CD14-positive monocyte (primary cell): Measurements from ENCODE around the gene VPS16. TPM values are rescaled to one million over a fixed set of nuclear protein-coding genes. Genes with fewer than 3 reads are reported as not detected.
"Not testable (repeated sequence)": the region's sequence is repeated elsewhere in the genome, so short reads cannot be mapped to it uniquely, and the experiment has no call there.

Experiments used
- DNase-seq, 3 donors: peaks; one replicate each; pipeline ENCODE4 v3.0.0-alpha.2; 2011 to 2022
- H2AFZ ChIP-seq: 2 replicates; pipeline ENCODE4 v1.6.0; 2012; ENCODE audit warnings: mild to moderate bottlenecking, low read depth, low read length, inconsistent platforms; ENCODE audit not compliant: insufficient read depth, poor library complexity, severe bottlenecking
- H3K27ac ChIP-seq, 2 donors: 1 replicate in 1 of 2; 2 replicates in 1 of 2; pipeline ENCODE4 v1.5.1; 2012 to 2013; ENCODE audit warnings: low read length in 2 of 2, control low read depth in 1 of 2, inconsistent platforms in 1 of 2, low read depth in 1 of 2, mild to moderate bottlenecking in 1 of 2
- H3K27me3 ChIP-seq, 2 donors: one replicate each; pipeline versions ENCODE4 v1.6.0 to v1.6.1; 2011 to 2013; ENCODE audit warnings: low read length in 2 of 2; ENCODE audit not compliant: control insufficient read depth in 2 of 2, insufficient read depth in 2 of 2
- H3K36me3 ChIP-seq, 2 donors: replicated peaks in 1 of 2; 1 replicate in 1 of 2; 2 replicates in 1 of 2; pipeline versions ENCODE4 v1.5.1 to v1.6.1; 2012 to 2013; ENCODE audit warnings: low read length in 2 of 2, control low read depth in 1 of 2, inconsistent platforms in 1 of 2, mild to moderate bottlenecking in 1 of 2; ENCODE audit not compliant: insufficient read depth in 2 of 2, control insufficient read depth in 1 of 2
- H3K4me1 ChIP-seq, 2 donors: 1 replicate in 1 of 2; 2 replicates in 1 of 2; pipeline versions ENCODE4 v1.5.1 to v1.6.1; 2012 to 2013; ENCODE audit warnings: low read length in 2 of 2, control low read depth in 1 of 2, inconsistent platforms in 1 of 2, mild to moderate bottlenecking in 1 of 2, moderate library complexity in 1 of 2; ENCODE audit not compliant: insufficient read depth in 2 of 2, control insufficient read depth in 1 of 2
- H3K4me2 ChIP-seq: replicated peaks from 2 replicates; pipeline ENCODE3; 2012; ENCODE audit warnings: low read length, moderate library complexity, mild to moderate bottlenecking; ENCODE audit not compliant: poor library complexity, severe bottlenecking; ENCODE audit errors: extremely low read depth
- H3K4me3 ChIP-seq, 3 experiments: fragments of 200-600 bp in 1 of 3; sonication (generic) in 1 of 3; replicated peaks in 1 of 3; 1 replicate in 2 of 3; 2 replicates in 1 of 3; pipeline ENCODE4 v1.5.1; 2011 to 2013; ENCODE audit warnings: low read length in 3 of 3, mild to moderate bottlenecking in 3 of 3, control low read depth in 2 of 3, low read depth in 2 of 3, inconsistent platforms in 1 of 3, moderate library complexity in 1 of 3
- H3K79me2 ChIP-seq: 2 replicates; pipeline ENCODE4 v1.6.0; 2012; ENCODE audit warnings: mild to moderate bottlenecking, control low read depth, inconsistent platforms, low read length, moderate library complexity; ENCODE audit not compliant: insufficient read depth
- H3K9ac ChIP-seq: 2 replicates; pipeline ENCODE4 v1.6.0; 2017; ENCODE audit warnings: low read length, mild to moderate bottlenecking; ENCODE audit not compliant: insufficient read depth, poor library complexity, severe bottlenecking
- H3K9me3 ChIP-seq, 2 donors: replicated peaks in 1 of 2; 1 replicate in 1 of 2; 2 replicates in 1 of 2; pipeline versions ENCODE4 v1.5.1 to v1.6.1; 2012 to 2013; ENCODE audit warnings: low read length in 2 of 2, control low read depth in 1 of 2; ENCODE audit not compliant: control insufficient read depth in 1 of 2, insufficient read depth in 1 of 2
- H4K20me1 ChIP-seq: 2 replicates; pipeline ENCODE4 v1.6.0; 2012; ENCODE audit warnings: mild to moderate bottlenecking, low read length, control low read depth, moderate library complexity; ENCODE audit not compliant: insufficient read depth
- H3K27ac Mint-ChIP-seq, 7 donors: one replicate each; pipeline ENCODE4 v1.8.0; 2020; ENCODE audit warnings: mild to moderate bottlenecking in 7 of 7, mixed read lengths in 7 of 7, moderate library complexity in 6 of 7, inconsistent platforms in 2 of 7
- H3K27me3 Mint-ChIP-seq, 3 donors: one replicate each; pipeline ENCODE4 v1.8.0; 2021 to 2022; ENCODE audit warnings: low read depth in 3 of 3, mild to moderate bottlenecking in 3 of 3, mixed read lengths in 3 of 3, moderate library complexity in 3 of 3, inconsistent platforms in 1 of 3
- H3K36me3 Mint-ChIP-seq, 2 donors: one replicate each; pipeline ENCODE4 v1.8.0; 2020; ENCODE audit warnings: mixed read lengths in 2 of 2, inconsistent platforms in 1 of 2, mild to moderate bottlenecking in 1 of 2
- H3K4me1 Mint-ChIP-seq: one replicate; pipeline ENCODE4 v1.8.0; 2020; ENCODE audit warnings: mild to moderate bottlenecking, mixed read lengths
- H3K4me3 Mint-ChIP-seq, 2 donors: one replicate each; pipeline ENCODE4 v1.8.0; 2020; ENCODE audit warnings: mild to moderate bottlenecking in 2 of 2, mixed read lengths in 2 of 2, moderate library complexity in 1 of 2
- H3K9me3 Mint-ChIP-seq, 7 donors: one replicate each; pipeline ENCODE4 v1.8.0; 2020 to 2022; ENCODE audit warnings: mixed read lengths in 7 of 7, mild to moderate bottlenecking in 6 of 7, moderate library complexity in 6 of 7, inconsistent platforms in 2 of 7
- CTCF ChIP-seq: fragments of 200-600 bp; IDR thresholded peaks from one replicate; pipeline ENCODE4 v1.8.0; 2022; ENCODE audit warnings: antibody characterized with exemption, mild to moderate bottlenecking
- WGBS: methylation state at CpG from one replicate; pipeline ENCODE4 v1.1.5; 2013; ENCODE audit warnings: missing lambda C conversion rate; ENCODE audit not compliant: insufficient coverage; 5-methylcytosine and 5-hydroxymethylcytosine counted together
- intact Hi-C, 2 donors: fragments of 100-400 bp; cut with micrococcal nuclease; formaldehyde crosslinking; loops; one replicate each; pipeline versions ENCODE4 v1.15.0 to v1.15.1; 2023
- polyA plus RNA-seq, 3 donors: library from polyadenylated mRNA; depleted of rRNA in 1 of 3; unstranded in 2 of 3; stranded (reverse) in 1 of 3; fragments of 300-500 nt in 2 of 3; fragments of >200 nt in 1 of 3; fragmentation: Illumina TruSeq in 2 of 3; gene quantifications; 1 replicate in 2 of 3; 2 replicates in 1 of 3; pipeline ENCODE4 v1.2.3, GENCODE V29; 2012 to 2021

VPS16 gene
- polyA plus RNA-seq, 3 donors: 33.3 to 87.0 (median 34.5) TPM

- TF ChIP-seq CTCF: no peak
- Histone ChIP-seq H4K20me1 (no peaks in the 10 kb centered on the region), H2AFZ (no peak overlapping the region), H3K9ac (no peak overlapping the region), H3K9me3 (no peaks in the 10 kb centered on the region), H3K27me3 (peaks cover 11 to 20% of the 10 kb centered on the region in 2 donors), H3K36me3 (no peaks in the 10 kb centered on the region), H3K27ac (no peak overlapping the region), H3K4me3 (no peak overlapping the region), H3K4me2 (no peak overlapping the region), H3K79me2 (no peaks in the 10 kb centered on the region), H3K4me1 (peaks cover 15 to 18% of the 10 kb centered on the region in 2 donors)
- Mint-ChIP-seq H3K4me1 (peaks cover 18% of the 10 kb centered on the region), H3K9me3 (peaks cover 0 to 2% (median 0%) of the 10 kb centered on the region in 7 donors), H3K36me3 (peaks cover 3 to 4% of the 10 kb centered on the region in 2 donors), H3K27ac (no peak overlapping the region), H3K27me3 (peaks cover 4 to 30% (median 10%) of the 10 kb centered on the region in 3 donors), H3K4me3 (no peak overlapping the region)
- DNase-seq: no peak
- intact Hi-C loops: no loop called here
- WGBS: 25% methylated on average over 1 of the region's 6 CpGs
Observed at GRCh38 chr20:2829376-2829775, 11.2 kb upstream of the VPS16 start.

- H3K79me2 ChIP-seq: not testable (repeated sequence)
- H3K27ac Mint-ChIP-seq: peak overlapping the region in 1 of 7 donors; percentile 49
Observed at GRCh38 chr20:2831206-2831605, 9.3 kb upstream of the VPS16 start.

More at GRCh38 chr20:2831206-2831605, 9.3 kb upstream of the VPS16 start:
- H3K36me3 Mint-ChIP-seq, H3K4me2 ChIP-seq, H3K9me3 ChIP-seq, H2AFZ ChIP-seq, H4K20me1 ChIP-seq, H3K27ac ChIP-seq, H3K36me3 ChIP-seq, H3K4me3 ChIP-seq, H3K9me3 Mint-ChIP-seq, DNase-seq, H3K4me3 Mint-ChIP-seq, H3K9ac ChIP-seq: not testable (repeated sequence)
- peaks cover 6 to 13% of the 10 kb centered on the region in 2 donors for H3K27me3 ChIP-seq
- intact Hi-C loops: loop anchor here in 1 of 2 donors (5.0 kb wide), 1 partner anchor 41 kb away; the partner anchor contains the start of gene PTPRA
- no CpG with 5 or more reads among the region's 7 CpGs for WGBS
- H3K27me3 Mint-ChIP-seq: peaks cover 4 to 24% (median 9%) of the 10 kb centered on the region in 3 donors
- H3K4me1 ChIP-seq: peaks cover 15 to 18% of the 10 kb centered on the region in 2 donors
- H3K4me1 Mint-ChIP-seq: peaks cover 19% of the 10 kb centered on the region
